GM19452 (cell line): Measurements from ENCODE around the gene ROBO1.
"Not testable (repeated sequence)": the region's sequence is repeated elsewhere in the genome, so short reads cannot be mapped to it uniquely, and the experiment has no call there.

Source experiments
- ATAC-seq: cut with Tn5 transposase; IDR thresholded peaks from one replicate; pipeline ENCODE4 v1.9.1; 2021; ENCODE audit not compliant: unreplicated experiment

The ROBO1 gene

DNA sequence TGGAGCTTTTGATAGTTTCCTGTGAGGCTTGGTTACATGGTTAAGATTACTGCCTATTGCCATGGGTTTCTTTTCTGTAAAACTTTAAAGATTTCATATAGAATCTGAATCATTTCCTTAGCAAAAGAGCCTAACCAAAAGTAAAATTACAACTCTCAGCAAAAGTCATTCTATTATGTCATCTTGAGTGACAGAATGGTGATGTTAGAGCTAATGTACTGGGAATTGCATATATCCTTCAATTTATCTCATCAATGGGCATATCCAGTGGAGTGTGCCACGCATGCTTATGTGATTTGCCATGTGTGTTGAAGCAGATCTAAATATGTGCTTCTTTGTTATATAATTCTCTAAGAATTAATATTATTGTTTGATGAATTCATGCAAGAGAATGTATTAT, 212.1 kb downstream of the ROBO1 start:
- no peak for ATAC-seq

GRCh38 chr3:79551997-79552396, 215.8 kb downstream of the ROBO1 start:
- no peak for ATAC-seq

GRCh38 chr3:79551321-79551892, 216.4 kb downstream of the ROBO1 start:
- no peak for ATAC-seq

- no peak for ATAC-seq
These were observed 224.4 kb downstream of the ROBO1 start for GRCh38 chr3:79543218-79543982.

- no peak for ATAC-seq
These were observed 233.1 kb downstream of the ROBO1 start for GRCh38 chr3:79534727-79535126.

GRCh38 chr3:79531566-79532295, 236.1 kb downstream of the ROBO1 start:
- no peak for ATAC-seq

GRCh38 chr3:79521221-79521848, 246.5 kb downstream of the ROBO1 start:
- ATAC-seq = peak; percentile 72

DNA sequence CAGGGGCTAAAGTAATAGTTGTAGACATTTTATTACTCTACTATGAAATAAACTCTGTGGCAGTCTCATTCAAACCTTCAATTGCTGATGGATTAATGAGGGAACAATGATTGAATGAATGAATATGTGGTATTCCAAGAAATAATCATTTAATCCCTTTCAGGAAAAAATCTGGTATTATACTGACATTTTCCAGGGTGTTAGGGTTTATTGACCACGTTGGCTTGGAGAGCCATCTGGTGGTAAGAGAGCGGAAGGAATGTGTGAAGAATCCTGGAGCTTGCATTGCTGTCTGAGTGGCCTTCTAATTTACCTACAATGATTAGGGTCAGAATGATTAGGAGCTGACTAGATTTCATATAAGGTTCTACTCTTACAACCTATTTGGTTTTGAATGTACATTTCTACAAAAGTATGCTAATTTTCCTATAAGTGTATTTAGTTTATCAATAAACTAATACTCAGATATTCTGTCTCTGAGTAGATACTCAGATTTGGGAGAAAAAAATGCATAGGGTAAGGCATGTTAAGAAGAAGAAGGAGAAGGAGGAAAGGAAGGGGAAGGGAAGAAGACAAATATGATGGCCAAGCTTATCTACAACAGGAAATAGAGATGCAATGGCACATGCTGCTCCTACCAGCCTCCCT, 249.9 kb downstream of the ROBO1 start:
- ATAC-seq = no peak

GRCh38 chr3:79516795-79517194, 251.0 kb downstream of the ROBO1 start:
- no peak for ATAC-seq

DNA sequence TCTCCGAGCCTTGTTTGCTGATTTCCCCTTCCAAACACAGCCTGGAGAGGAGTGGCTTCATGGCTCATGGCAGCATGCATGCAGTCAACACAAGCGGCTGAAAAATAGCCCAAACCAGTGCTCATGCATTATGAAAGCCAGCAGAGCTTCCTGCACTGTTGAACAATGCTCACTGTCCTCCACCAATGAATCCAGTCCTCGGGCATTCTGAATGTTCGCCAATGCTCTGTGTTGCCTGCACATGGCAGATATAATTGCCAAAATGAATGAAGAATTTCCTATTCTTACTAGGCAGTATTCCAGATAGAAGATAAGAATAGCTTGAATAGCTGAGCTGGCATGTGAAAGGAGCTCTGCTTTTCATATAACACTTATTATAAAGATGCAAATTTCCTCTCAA, 252.7 kb downstream of the ROBO1 start:
- ATAC-seq = no peak

- ATAC-seq = no peak
These were observed 253.7 kb downstream of the ROBO1 start for GRCh38 chr3:79514069-79514468.

GRCh38 chr3:79506751-79507150, 261.0 kb downstream of the ROBO1 start:
- no peak for ATAC-seq

DNA sequence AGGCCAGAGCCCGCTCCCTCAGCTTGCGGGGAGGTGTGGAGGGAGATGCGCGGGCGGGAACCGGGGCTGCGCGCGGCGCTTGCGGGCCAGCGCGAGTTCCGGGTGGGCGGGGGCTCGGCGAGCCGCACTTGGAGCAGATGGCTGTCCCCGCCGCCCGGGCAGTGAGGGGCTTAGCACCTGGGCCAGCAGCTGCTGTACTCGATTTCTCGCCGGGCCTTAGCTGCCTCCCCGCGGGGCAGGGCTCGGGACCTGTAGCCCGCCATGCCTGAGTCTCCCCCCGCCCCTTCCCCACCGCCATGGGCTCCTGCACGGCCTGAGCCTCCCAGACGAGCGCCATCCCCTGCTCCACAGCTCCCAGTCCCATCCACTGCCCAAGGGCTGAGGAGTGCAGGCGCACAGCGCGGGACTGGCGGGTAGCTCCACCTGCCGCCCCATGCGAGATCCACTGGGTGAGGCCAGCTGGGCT, 265.5 kb downstream of the ROBO1 start:
- not testable (repeated sequence) for ATAC-seq

DNA sequence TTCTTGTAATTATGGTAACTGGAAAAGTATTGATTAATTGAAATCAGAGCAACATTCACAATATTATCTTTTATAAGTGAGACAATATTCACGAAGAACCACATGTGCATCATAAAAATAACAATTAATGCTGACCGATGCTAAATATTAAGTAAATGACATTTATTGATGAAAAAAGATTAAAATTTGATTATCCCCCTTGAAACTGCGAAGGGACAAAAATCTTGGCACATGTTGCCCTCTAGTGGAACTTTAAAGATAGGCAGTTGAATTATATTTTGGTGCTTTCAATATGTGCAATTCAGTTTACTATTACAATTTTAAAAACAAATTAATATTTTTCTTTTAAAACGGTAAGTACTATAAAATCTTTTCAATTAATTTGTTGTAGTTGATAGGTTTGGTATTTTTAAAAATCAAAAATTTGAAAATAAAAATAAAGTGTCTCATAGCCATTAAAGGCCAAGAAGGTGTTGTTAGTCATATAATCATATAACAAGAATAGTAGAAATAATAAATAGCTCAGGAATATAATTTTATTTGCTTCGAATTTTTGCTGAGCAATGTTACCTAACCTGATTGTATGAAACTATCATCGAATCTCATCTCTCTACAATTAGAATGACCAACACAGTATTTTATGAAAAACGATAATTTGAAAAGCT, 270.2 kb downstream of the ROBO1 start:
- no peak for ATAC-seq

- ATAC-seq = no peak
These were observed 276.7 kb downstream of the ROBO1 start for GRCh38 chr3:79491029-79491641.

GRCh38 chr3:79490165-79491028, 277.4 kb downstream of the ROBO1 start:
- ATAC-seq = no peak

GRCh38 chr3:79488407-79488806, 279.4 kb downstream of the ROBO1 start:
- ATAC-seq = no peak

DNA sequence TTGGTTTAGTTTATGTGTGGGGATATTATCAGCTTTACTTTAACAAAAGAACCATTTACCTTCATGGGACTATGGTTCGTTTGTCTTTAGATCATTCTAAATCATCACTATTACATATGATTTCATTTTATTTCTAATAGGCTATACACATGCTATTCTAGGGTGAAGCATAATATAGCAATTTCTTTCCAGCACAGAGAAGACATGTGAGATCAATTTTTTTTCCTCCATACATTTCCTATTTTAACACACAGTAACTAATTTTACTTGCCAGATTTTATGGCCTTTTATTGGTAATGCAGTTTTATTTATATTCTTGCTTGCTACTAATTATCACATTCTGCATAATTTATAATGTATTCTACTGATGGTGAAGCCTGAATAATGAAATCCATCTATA, 287.1 kb downstream of the ROBO1 start:
- no peak for ATAC-seq

GRCh38 chr3:79478620-79479019, 289.2 kb downstream of the ROBO1 start:
- no peak for ATAC-seq
